Upper lobe of right lung (tissue), 1 donor: ENCODE data around the gene CRB3. TPM values are rescaled to one million over a fixed set of nuclear protein-coding genes. Genes with fewer than 3 reads are reported as not detected.

Source experiments
- ATAC-seq: fragments of 200-7000 bp; cut with Tn5 transposase; one replicate; pipeline ENCODE4 v1.9.1; 2020; ENCODE audit warnings: mild to moderate bottlenecking, moderate library complexity
- DNase-seq: peaks from one replicate; pipeline ENCODE4 v3.0.0-alpha.2; 2020
- H3K27ac ChIP-seq: fragments of 200-600 bp; one replicate; pipeline ENCODE4 v1.8.0; 2022
- H3K27me3 ChIP-seq: fragments of 200-600 bp; one replicate; pipeline ENCODE4 v1.8.0; 2022; ENCODE audit warnings: mild to moderate bottlenecking
- H3K36me3 ChIP-seq: fragments of 200-600 bp; one replicate; pipeline ENCODE4 v1.8.0; 2022
- H3K4me1 ChIP-seq: fragments of 200-600 bp; one replicate; pipeline ENCODE4 v1.8.0; 2022
- H3K4me3 ChIP-seq: fragments of 200-600 bp; one replicate; pipeline ENCODE4 v1.8.0; 2022; ENCODE audit warnings: mild to moderate bottlenecking
- H3K9me3 ChIP-seq: fragments of 200-600 bp; one replicate; pipeline ENCODE4 v1.8.0; 2022
- CTCF ChIP-seq: fragments of 200-600 bp; IDR thresholded peaks from one replicate; pipeline ENCODE4 v1.8.0; 2022; ENCODE audit warnings: antibody characterized with exemption
- intact Hi-C: fragments of 100-400 bp; cut with DNase I; formaldehyde crosslinking; loops from one replicate; pipeline ENCODE4 v1.11.0; 2022
- total RNA-seq: library from RNA; stranded (reverse); fragmentation: NEBNext Ultra II Directional; extraction: Animal tissue kit (Norgen Biotek cat#: 25700); gene quantifications from one replicate; pipeline ENCODE4 v1.2.1, GENCODE V29; 2021
- donor health status: DM: no; HTN: yes; CAD: no; lungs with severe emphysema.

CRB3 gene
- total RNA-seq, 1 donor from 2014 or later: 48.4 TPM

DNA sequence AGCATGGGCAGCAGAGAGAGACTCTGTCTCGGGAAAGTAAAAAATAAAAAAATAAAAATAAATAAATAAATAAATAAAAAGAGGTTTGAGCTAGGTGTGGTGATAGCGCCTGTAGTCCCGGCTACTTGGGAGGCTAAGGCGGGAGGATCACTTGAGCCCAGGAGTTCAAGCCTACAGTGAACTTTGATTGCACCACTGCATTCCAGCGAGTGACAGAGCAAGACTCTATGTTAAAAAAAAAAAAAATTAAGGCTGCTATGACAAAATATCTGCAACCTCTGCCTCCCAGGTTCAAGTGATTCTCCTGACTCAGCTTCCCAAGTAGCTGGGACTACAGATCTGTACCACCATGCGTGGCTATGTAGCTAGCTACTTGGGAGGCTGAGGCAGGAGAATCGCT lies 20.8 kb downstream of the CRB3 start:
- no peak overlapping the region for H3K27ac ChIP-seq
- H3K9me3 ChIP-seq: no peaks in the 10 kb centered on the region
- intact Hi-C loops: no loop called here
- no peak for DNase-seq
- H3K4me3 ChIP-seq: no peak overlapping the region
- no peak for TF ChIP-seq CTCF
- ATAC-seq: no peak
- H3K4me1 ChIP-seq: peaks cover 4% of the 10 kb centered on the region
- H3K36me3 ChIP-seq: no peaks in the 10 kb centered on the region
- no peaks in the 10 kb centered on the region for H3K27me3 ChIP-seq

- DNase-seq (no peak), ATAC-seq (no peak)
- no peak overlapping the region for H3K27ac ChIP-seq
- no peak overlapping the region for H3K4me3 ChIP-seq
- H3K36me3 ChIP-seq: no peaks in the 10 kb centered on the region
- intact Hi-C loops: no loop called here
- no peaks in the 10 kb centered on the region for H3K27me3 ChIP-seq
- H3K9me3 ChIP-seq: no peaks in the 10 kb centered on the region
- H3K4me1 ChIP-seq: no peaks in the 10 kb centered on the region
- no peak for TF ChIP-seq CTCF
Measured at GRCh38 chr19:6489278-6490061, 25.4 kb downstream of the CRB3 start.

DNA sequence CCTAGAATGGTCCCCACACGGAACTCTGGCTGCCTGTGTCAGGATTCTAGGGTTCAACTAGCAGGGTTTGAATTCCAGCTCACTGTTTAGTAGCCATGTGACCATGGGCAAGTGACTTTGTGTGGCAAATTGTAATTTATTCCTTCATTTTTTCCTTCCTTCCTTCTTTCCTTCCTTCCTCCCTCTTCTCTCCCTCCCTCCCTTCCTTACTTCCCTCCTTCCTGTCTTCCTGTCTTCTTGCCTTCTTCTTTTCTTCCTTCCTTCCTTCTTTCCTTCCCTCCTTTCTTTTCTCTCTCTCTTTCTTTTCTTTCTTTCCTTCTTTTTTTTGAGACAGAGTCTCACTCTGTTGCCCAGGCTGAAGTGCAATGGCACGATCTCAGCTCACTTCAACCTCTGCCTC lies 26.1 kb downstream of the CRB3 start:
- no peak for ATAC-seq
- Histone ChIP-seq H3K4me1 (no peaks in the 10 kb centered on the region), H3K9me3 (no peaks in the 10 kb centered on the region), H3K36me3 (no peaks in the 10 kb centered on the region), H3K27ac (no peak overlapping the region), H3K4me3 (no peak overlapping the region), H3K27me3 (no peaks in the 10 kb centered on the region)
- intact Hi-C loops: no loop called here
- no peak for TF ChIP-seq CTCF
- no peak for DNase-seq

- Histone ChIP-seq H3K9me3 (no peaks in the 10 kb centered on the region), H3K4me3 (no peak overlapping the region), H3K4me1 (no peaks in the 10 kb centered on the region), H3K27ac (no peak overlapping the region), H3K36me3 (no peaks in the 10 kb centered on the region), H3K27me3 (no peaks in the 10 kb centered on the region)
- no peak for TF ChIP-seq CTCF
- no peak for ATAC-seq
- intact Hi-C loops: no loop called here
- no peak for DNase-seq
Measured at GRCh38 chr19:6491802-6492592, 27.9 kb downstream of the CRB3 start.

DNA sequence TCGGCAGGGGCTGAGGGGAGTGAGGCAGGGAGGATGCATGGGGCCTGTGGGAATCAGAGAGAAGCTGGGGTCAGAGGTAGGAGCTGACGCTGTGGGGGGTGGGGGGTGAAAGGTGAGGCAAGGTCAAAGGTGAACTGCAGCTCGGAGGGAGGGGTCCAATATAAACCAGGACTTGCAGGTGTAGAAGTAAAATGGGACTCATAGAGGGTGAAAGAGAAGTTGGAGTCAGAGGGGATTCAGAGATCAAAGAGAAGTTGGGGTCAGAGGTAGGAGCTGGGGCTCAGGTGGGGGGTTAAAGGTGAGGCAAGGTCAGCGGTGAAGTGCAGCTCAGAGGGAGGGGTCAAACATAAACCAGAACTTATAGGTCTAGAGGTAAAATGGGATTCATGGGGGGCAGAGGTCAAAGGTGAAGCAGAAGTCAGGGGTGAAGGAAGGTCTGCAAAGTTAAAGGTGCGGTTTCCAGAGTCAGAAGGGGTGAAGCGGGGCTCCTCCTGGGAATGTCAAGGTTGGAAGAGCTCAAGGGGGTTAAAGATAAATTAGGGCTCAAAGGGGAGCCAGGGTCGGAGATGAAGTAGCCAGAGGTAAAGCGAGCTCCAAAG lies 30.5 kb downstream of the CRB3 start:
- intact Hi-C loops: no loop called here
- Histone ChIP-seq H3K4me1 (no peaks in the 10 kb centered on the region), H3K36me3 (no peaks in the 10 kb centered on the region), H3K27me3 (no peaks in the 10 kb centered on the region), H3K27ac (no peak overlapping the region), H3K4me3 (no peak overlapping the region), H3K9me3 (no peaks in the 10 kb centered on the region)
- DNase-seq (no peak), ATAC-seq (no peak)
- no peak for TF ChIP-seq CTCF
